Right lobe of liver (tissue), 6 donors: ENCODE measurements around the gene AGR2. TPM values are rescaled to one million over a fixed set of nuclear protein-coding genes. Genes with fewer than 3 reads are reported as not detected.
"Not testable (repeated sequence)": the region's sequence is repeated elsewhere in the genome, so short reads cannot be mapped to it uniquely, and the experiment has no call there.

ENCODE experiments used
- ATAC-seq, 4 donors: fragments of 200-7000 bp; cut with Tn5 transposase; one replicate each; pipeline ENCODE4 v1.9.1; 2020; ENCODE audit warnings: mild to moderate bottlenecking in 4 of 4, moderate library complexity in 4 of 4
- DNase-seq, 3 donors: peaks; one replicate each; pipeline ENCODE4 v3.0.0-alpha.2; 2020
- H3K27ac ChIP-seq, 3 donors: fragments of 200-600 bp; one replicate each; pipeline ENCODE4 v1.8.0; 2022
- H3K27me3 ChIP-seq, 2 donors: fragments of 200-600 bp; one replicate each; pipeline ENCODE4 v1.8.0; 2022
- H3K36me3 ChIP-seq, 4 donors: fragments of 200-600 bp; sonication (generic) in 1 of 4; one replicate each; pipeline versions ENCODE4 v1.5.1 to v1.8.0; 2017 to 2022; ENCODE audit warnings: control low read depth in 1 of 4
- H3K4me1 ChIP-seq, 4 donors: fragments of 200-600 bp; sonication (generic) in 1 of 4; one replicate each; pipeline versions ENCODE4 v1.5.1 to v1.8.0; 2017 to 2022; ENCODE audit warnings: control low read depth in 1 of 4
- H3K4me3 ChIP-seq, 3 donors: fragments of 200-600 bp; one replicate each; pipeline ENCODE4 v1.8.0; 2022
- H3K9me3 ChIP-seq, 4 donors: fragments of 200-600 bp; sonication (generic) in 1 of 4; one replicate each; pipeline versions ENCODE4 v1.5.1 to v1.8.0; 2017 to 2022; ENCODE audit warnings: control low read depth in 1 of 4
- CTCF ChIP-seq, 4 donors: fragments of 200-600 bp in 3 of 4; fragments of 450-650 bp in 1 of 4; IDR thresholded peaks; one replicate each; pipeline versions ENCODE4 v1.5.1 to v1.8.0; 2016 to 2022; ENCODE audit warnings: antibody characterized with exemption in 4 of 4, mild to moderate bottlenecking in 2 of 4
- POLR2A ChIP-seq: fragments of 450-650 bp; IDR thresholded peaks from one replicate; pipeline ENCODE4 v1.6.1; 2017; ENCODE audit warnings: antibody characterized with exemption, mild to moderate bottlenecking
- WGBS: methylation state at CpG from one replicate; pipeline ENCODE4 v1.1.6; 2018; ENCODE audit warnings: low coverage, low lambda C conversion rate; ENCODE audit not compliant: insufficient coverage; ENCODE audit errors: missing lambda C conversion rate; 5-methylcytosine and 5-hydroxymethylcytosine counted together
- intact Hi-C, 2 donors: fragments of 100-400 bp; cut with DNase I; formaldehyde crosslinking; loops; one replicate each; pipeline versions ENCODE4 v1.11.2 to v1.14.1; 2022
- total RNA-seq, 6 experiments: library from RNA; depleted of rRNA in 2 of 6; stranded (reverse); fragments of >200 nt in 2 of 6; fragmentation: NEBNext Ultra II Directional in 3 of 6; extraction: Animal tissue kit (Norgen Biotek cat#: 25700) in 3 of 6; gene quantifications; one replicate each; pipeline versions ENCODE4 v1.1.0 to v1.2.4, GENCODE V29; 2016 to 2023
- donor health status: DM: no; HTN: yes; CAD: no.
- donor health status: DM: no; HTN: no; CAD: no.
- donor health status: DM: no; HTN: no; CAD: no.
- donor health status: DM: no; HTN: yes; CAD: no.
- donor health status: DM: no; HTN: yes; CAD: no.

Gene AGR2
- total RNA-seq, 6 experiments from 2014 or later: 0.15 to 0.43 (median 0.33) TPM; not detected in 2

DNA sequence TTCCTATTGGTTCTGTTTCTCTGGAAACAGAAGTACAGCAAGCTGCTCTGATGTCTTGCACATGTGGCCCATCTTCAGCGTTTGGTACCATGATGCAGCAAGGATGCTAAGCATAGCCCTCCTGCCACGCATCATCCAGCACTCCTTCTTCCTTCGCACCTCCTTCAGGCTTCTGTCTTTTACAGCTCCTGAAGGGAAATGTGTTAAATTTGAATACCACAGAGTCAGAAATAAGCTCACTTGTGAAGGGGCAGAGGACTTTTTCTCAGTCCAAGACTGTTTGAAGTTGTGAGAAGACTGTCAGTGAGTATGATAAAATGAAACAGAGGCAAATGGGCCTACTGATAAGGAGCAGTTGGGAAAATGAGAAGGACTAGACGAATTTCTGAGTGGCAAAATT is 30.5 kb downstream of the AGR2 start:
- no peaks in the 10 kb centered on the region for H3K36me3 ChIP-seq
- WGBS: 78% methylated on average over 4 of the region's 4 CpGs
- ATAC-seq (no peak), DNase-seq (no peak)
- no peak overlapping the region for H3K4me3 ChIP-seq
- intact Hi-C loops: no loop called here
- H3K27me3 ChIP-seq: no peaks in the 10 kb centered on the region
- no peaks in the 10 kb centered on the region for H3K4me1 ChIP-seq
- TF ChIP-seq CTCF (IDR thresholded peaks at IDR 0.05): no peak
- no peak for TF ChIP-seq POLR2A
- no peak overlapping the region for H3K27ac ChIP-seq
- no peaks in the 10 kb centered on the region for H3K9me3 ChIP-seq

GRCh38 chr7:16773884-16774283 is 30.9 kb downstream of the AGR2 start:
- TF ChIP-seq POLR2A: no peak
- TF ChIP-seq CTCF (IDR thresholded peaks at IDR 0.05): no peak
- intact Hi-C loops: no loop called here
- WGBS: 94% methylated on average over 2 of the region's 2 CpGs
- no peak overlapping the region for H3K27ac ChIP-seq
- ATAC-seq (no peak), DNase-seq (no peak)
- H3K4me3 ChIP-seq: no peak overlapping the region
- no peaks in the 10 kb centered on the region for H3K4me1 ChIP-seq
- no peaks in the 10 kb centered on the region for H3K9me3 ChIP-seq
- no peaks in the 10 kb centered on the region for H3K27me3 ChIP-seq
- no peaks in the 10 kb centered on the region for H3K36me3 ChIP-seq

GRCh38 chr7:16773326-16773725 is 31.5 kb downstream of the AGR2 start:
- WGBS: 52% methylated on average over 2 of the region's 2 CpGs
- TF ChIP-seq CTCF (IDR thresholded peaks at IDR 0.05): no peak
- H3K9me3 ChIP-seq: no peaks in the 10 kb centered on the region
- H3K27ac ChIP-seq: no peak overlapping the region
- intact Hi-C loops: no loop called here
- H3K27me3 ChIP-seq: no peaks in the 10 kb centered on the region
- DNase-seq (no peak), ATAC-seq (peak in 1 of 4 donors; percentile 37)
- H3K4me1 ChIP-seq: no peaks in the 10 kb centered on the region
- no peak overlapping the region for H3K4me3 ChIP-seq
- H3K36me3 ChIP-seq: no peaks in the 10 kb centered on the region

GRCh38 chr7:16770657-16771329 is 34.0 kb downstream of the AGR2 start:
- no peaks in the 10 kb centered on the region for H3K4me1 ChIP-seq
- ATAC-seq (no peak), DNase-seq (no peak)
- no peak overlapping the region for H3K27ac ChIP-seq
- intact Hi-C loops: no loop called here
- no peaks in the 10 kb centered on the region for H3K36me3 ChIP-seq
- H3K4me3 ChIP-seq: no peak overlapping the region
- TF ChIP-seq POLR2A (no peak), CTCF (IDR thresholded peaks at IDR 0.05) (no peak)
- no peaks in the 10 kb centered on the region for H3K27me3 ChIP-seq
- no peaks in the 10 kb centered on the region for H3K9me3 ChIP-seq
- 64% methylated on average over 6 of the region's 6 CpGs for WGBS

DNA sequence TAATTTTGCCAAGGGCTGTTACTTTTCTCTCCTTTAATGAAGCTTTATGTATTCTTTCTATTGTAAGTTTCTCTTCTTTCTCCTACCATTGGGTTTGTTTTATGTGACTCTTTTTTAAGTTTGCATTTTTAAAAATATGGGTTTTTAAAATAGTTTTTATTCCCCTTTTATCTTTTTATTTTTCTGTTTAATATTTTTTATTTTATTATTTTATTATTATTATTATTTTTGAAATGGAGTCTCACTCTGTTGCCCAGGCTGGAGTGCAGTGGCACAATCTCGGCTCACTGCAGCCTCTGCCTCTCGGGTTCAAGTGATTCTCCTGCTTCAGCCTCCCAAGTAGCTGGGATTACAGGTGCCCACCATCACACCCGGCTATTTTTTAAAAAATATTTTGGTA is 34.8 kb downstream of the AGR2 start:
- H3K4me3 ChIP-seq, intact Hi-C loops, H3K4me1 ChIP-seq, H3K27ac ChIP-seq, H3K27me3 ChIP-seq, H3K9me3 ChIP-seq, H3K36me3 ChIP-seq, DNase-seq, ATAC-seq: not testable (repeated sequence)
- 67% methylated on average over 1 of the region's 3 CpGs for WGBS
